Liver (tissue), 9 donors: Measurements from ENCODE around the gene BAIAP3. TPM values are rescaled to one million over a fixed set of nuclear protein-coding genes. Genes with fewer than 3 reads are reported as not detected.

Experiments
- DNase-seq: peaks from one replicate; pipeline ENCODE4 v3.0.0-alpha.2; 2017; ENCODE audit warnings: low spot score
- H3K27ac ChIP-seq, 2 donors: one replicate each; pipeline ENCODE4 v1.7.0; 2013; ENCODE audit warnings: inconsistent platforms in 2 of 2, low read length in 2 of 2, control low read depth in 1 of 2, low read depth in 1 of 2, mild to moderate bottlenecking in 1 of 2
- H3K27me3 ChIP-seq, 4 donors: one replicate each; pipeline versions ENCODE4 v1.6.1 to v1.7.0; 2013; ENCODE audit warnings: low read length in 3 of 4, inconsistent platforms in 1 of 4, mild to moderate bottlenecking in 1 of 4, moderate library complexity in 1 of 4; ENCODE audit not compliant: control insufficient read depth in 4 of 4, insufficient read depth in 4 of 4
- H3K36me3 ChIP-seq, 4 donors: one replicate each; pipeline versions ENCODE4 v1.6.1 to v1.7.0; 2013; ENCODE audit warnings: low read length in 3 of 4, mild to moderate bottlenecking in 3 of 4, low read depth in 1 of 4, moderate library complexity in 1 of 4; ENCODE audit not compliant: control insufficient read depth in 4 of 4, insufficient read depth in 3 of 4
- H3K4me1 ChIP-seq, 4 donors: one replicate each; pipeline versions ENCODE4 v1.6.1 to v1.7.0; 2013; ENCODE audit warnings: low read length in 3 of 4, mild to moderate bottlenecking in 3 of 4, moderate library complexity in 1 of 4; ENCODE audit not compliant: control insufficient read depth in 4 of 4, insufficient read depth in 4 of 4
- H3K4me3 ChIP-seq, 3 donors: one replicate each; pipeline versions ENCODE4 v1.6.1 to v1.7.0; 2013; ENCODE audit warnings: low read length in 3 of 3, control low read depth in 1 of 3, low read depth in 1 of 3, mild to moderate bottlenecking in 1 of 3
- H3K9ac ChIP-seq, 2 donors: one replicate each; pipeline ENCODE4 v1.7.0; 2013; ENCODE audit warnings: low read length in 2 of 2, mild to moderate bottlenecking in 2 of 2, moderate library complexity in 2 of 2, control low read depth in 1 of 2, low read depth in 1 of 2
- H3K9me3 ChIP-seq, 4 donors: one replicate each; pipeline versions ENCODE4 v1.6.1 to v1.7.0; 2013; ENCODE audit warnings: low read length in 3 of 4; ENCODE audit not compliant: control insufficient read depth in 4 of 4
- EGR1 ChIP-seq, 2 donors: IDR thresholded peaks; 2 replicates each; pipeline ENCODE4 v1.6.1; 2016 to 2018; ENCODE audit warnings: antibody characterized with exemption in 2 of 2, low read depth in 2 of 2
- FOXA1 ChIP-seq: IDR thresholded peaks from 2 replicates; pipeline ENCODE4 v1.6.1; 2016; ENCODE audit warnings: antibody characterized with exemption
- FOXA2 ChIP-seq: IDR thresholded peaks from 2 replicates; pipeline ENCODE4 v1.6.1; 2016; ENCODE audit warnings: antibody characterized with exemption
- GABPA ChIP-seq, 2 donors: IDR thresholded peaks in 1 of 2; conservative IDR thresholded peaks in 1 of 2; 2 replicates each; pipeline ENCODE4 v1.6.1; 2016; ENCODE audit warnings: antibody characterized with exemption in 2 of 2, mild to moderate bottlenecking in 1 of 2, moderate library complexity in 1 of 2
- HNF4A ChIP-seq, 2 donors: conservative IDR thresholded peaks; 2 replicates each; pipeline ENCODE4 v1.6.1; 2016; ENCODE audit warnings: antibody characterized with exemption in 2 of 2, mild to moderate bottlenecking in 2 of 2
- HNF4G ChIP-seq: IDR thresholded peaks from 2 replicates; pipeline ENCODE4 v1.6.1; 2016; ENCODE audit warnings: antibody characterized with exemption
- NR2F2 ChIP-seq: IDR thresholded peaks from 2 replicates; pipeline ENCODE4 v1.6.1; 2016; ENCODE audit warnings: antibody characterized with exemption
- RAD21 ChIP-seq, 2 donors: IDR thresholded peaks; 2 replicates each; pipeline ENCODE4 v1.6.1; 2016; ENCODE audit warnings: antibody characterized with exemption in 2 of 2, mild to moderate bottlenecking in 2 of 2
- RXRA ChIP-seq, 2 donors: IDR thresholded peaks; 2 replicates each; pipeline ENCODE4 v1.6.1; 2017 to 2018; ENCODE audit warnings: antibody characterized with exemption in 2 of 2, mild to moderate bottlenecking in 1 of 2
- SP1 ChIP-seq: IDR thresholded peaks from 2 replicates; pipeline ENCODE4 v1.6.1; 2018; ENCODE audit warnings: antibody characterized with exemption, mild to moderate bottlenecking
- TAF1 ChIP-seq: conservative IDR thresholded peaks from 2 replicates; pipeline ENCODE4 v1.6.1; 2016; ENCODE audit warnings: antibody characterized with exemption, mild to moderate bottlenecking
- YY1 ChIP-seq: IDR thresholded peaks from 2 replicates; pipeline ENCODE4 v1.6.1; 2016; ENCODE audit warnings: antibody characterized with exemption, mild to moderate bottlenecking
- WGBS: extraction: QIAGEN DNeasy Blood & Tissue Kit; methylation state at CpG from one replicate; pipeline ENCODE4 v1.1.7; 2013; 5-methylcytosine and 5-hydroxymethylcytosine counted together
- polyA plus RNA-seq, 2 donors: library from polyadenylated mRNA; stranded (reverse) in 1 of 2; unstranded in 1 of 2; fragments of 200-250 nt in 1 of 2; fragments of >200 nt in 1 of 2; fragmentation: Nextera tagmentation in 1 of 2; extraction: Ambion mirVana in 1 of 2; gene quantifications; one replicate each; pipeline versions ENCODE4 v1.2.1 to v1.2.3, GENCODE V29; 2013 to 2015
- total RNA-seq, 2 donors: library from RNA; depleted of rRNA; stranded (reverse); fragments of >200 nt; gene quantifications; one replicate each; pipeline ENCODE4 v1.2.3, GENCODE V29; 2014
- TF ChIP-seq, protein P1 (sequence below): IDR thresholded peaks from 2 replicates; pipeline ENCODE4 v1.6.1; 2016; ENCODE audit warnings: antibody characterized with exemption
- TF ChIP-seq, protein P2 (sequence below): IDR thresholded peaks from 2 replicates; pipeline ENCODE4 v1.6.1; 2016; ENCODE audit warnings: antibody characterized with exemption
- TF ChIP-seq, protein P3 (sequence below): IDR thresholded peaks from 2 replicates; pipeline ENCODE4 v1.6.1; 2016; ENCODE audit warnings: antibody characterized with exemption, mild to moderate bottlenecking
- TF ChIP-seq, protein P4 (sequence below): fragments of 150-350 bp; IDR thresholded peaks from 2 replicates; pipeline ENCODE4 v1.5.1; 2017; ENCODE audit warnings: improper control_type of control experiment, low read depth, low read length; ENCODE audit not compliant: missing input control
- donor health status: healthy.
- donor health status: healthy.
- donor health status: healthy.
- donor health status: healthy.
- donor health status: healthy.

The BAIAP3 gene
- total and polyA plus RNA-seq, 4 donors: 1.6 to 3.8 (median 2.6) TPM

DNA sequence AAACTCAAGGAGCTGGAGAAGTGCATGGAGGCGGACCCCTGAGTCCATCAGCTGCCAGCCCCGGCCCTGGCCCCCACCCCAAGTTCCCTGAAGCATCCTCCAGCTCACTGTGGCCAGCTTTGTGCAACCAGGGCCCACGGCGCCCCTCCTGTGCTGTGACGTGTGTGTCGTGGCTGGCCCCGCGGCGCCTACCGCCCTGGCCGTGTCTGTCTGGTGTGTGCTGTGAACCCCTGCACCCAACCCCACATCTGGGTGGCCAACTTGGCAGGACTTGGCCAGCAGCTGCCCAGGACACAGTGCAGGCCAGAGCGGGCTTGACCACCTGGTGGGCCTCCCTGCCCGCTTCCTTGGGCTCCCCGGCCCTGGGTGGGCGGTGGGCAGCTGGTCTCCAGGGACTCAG lies 15.0 kb downstream of the BAIAP3 start (continued):
- TF ChIP-seq, protein P1, sequence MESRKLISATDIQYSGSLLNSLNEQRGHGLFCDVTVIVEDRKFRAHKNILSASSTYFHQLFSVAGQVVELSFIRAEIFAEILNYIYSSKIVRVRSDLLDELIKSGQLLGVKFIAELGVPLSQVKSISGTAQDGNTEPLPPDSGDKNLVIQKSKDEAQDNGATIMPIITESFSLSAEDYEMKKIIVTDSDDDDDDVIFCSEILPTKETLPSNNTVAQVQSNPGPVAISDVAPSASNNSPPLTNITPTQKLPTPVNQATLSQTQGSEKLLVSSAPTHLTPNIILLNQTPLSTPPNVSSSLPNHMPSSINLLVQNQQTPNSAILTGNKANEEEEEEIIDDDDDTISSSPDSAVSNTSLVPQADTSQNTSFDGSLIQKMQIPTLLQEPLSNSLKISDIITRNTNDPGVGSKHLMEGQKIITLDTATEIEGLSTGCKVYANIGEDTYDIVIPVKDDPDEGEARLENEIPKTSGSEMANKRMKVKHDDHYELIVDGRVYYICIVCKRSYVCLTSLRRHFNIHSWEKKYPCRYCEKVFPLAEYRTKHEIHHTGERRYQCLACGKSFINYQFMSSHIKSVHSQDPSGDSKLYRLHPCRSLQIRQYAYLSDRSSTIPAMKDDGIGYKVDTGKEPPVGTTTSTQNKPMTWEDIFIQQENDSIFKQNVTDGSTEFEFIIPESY: no peak
- no peak for TF ChIP-seq GABPA (IDR thresholded peaks at IDR 0.05 in 1 of 2, conservative IDR thresholded peaks at IDR 0.05 in 1 of 2)
- TF ChIP-seq HNF4A (conservative IDR thresholded peaks at IDR 0.05): no peak
- TF ChIP-seq, protein P2, sequence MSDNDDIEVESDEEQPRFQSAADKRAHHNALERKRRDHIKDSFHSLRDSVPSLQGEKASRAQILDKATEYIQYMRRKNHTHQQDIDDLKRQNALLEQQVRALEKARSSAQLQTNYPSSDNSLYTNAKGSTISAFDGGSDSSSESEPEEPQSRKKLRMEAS: no peak
- no peak for TF ChIP-seq RAD21 (IDR thresholded peaks at IDR 0.05)
- no peak for TF ChIP-seq RXRA (IDR thresholded peaks at IDR 0.05)

DNA sequence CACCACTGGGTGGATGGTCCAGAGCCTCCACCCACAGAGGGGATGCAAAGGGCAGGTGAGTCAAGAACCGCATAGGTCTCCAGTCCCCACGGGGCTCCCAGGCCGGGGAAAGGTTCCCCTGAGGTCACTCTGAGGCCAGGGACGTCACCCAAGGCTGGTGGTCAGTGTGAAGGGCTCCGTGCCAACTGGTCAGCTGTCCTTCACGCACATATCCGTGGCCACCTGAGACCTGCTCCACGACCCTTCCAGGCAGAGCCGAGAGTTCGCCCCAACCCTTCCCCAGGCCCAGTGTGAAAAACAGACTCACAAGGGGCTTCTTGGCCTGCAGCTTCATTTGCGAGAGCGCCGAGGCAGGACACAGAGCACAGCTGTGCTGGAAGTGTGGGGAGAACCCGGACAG lies 15.5 kb downstream of the BAIAP3 start:
- Histone ChIP-seq H3K36me3 (peaks cover 3 to 14% (median 6%) of the 10 kb centered on the region in 4 donors), H3K4me3 (no peak overlapping the region), H3K27me3 (no peaks in the 10 kb centered on the region), H3K9me3 (no peaks in the 10 kb centered on the region), H3K9ac (no peak overlapping the region), H3K4me1 (peaks cover 8 to 43% (median 33%) of the 10 kb centered on the region in 4 donors), H3K27ac (no peak overlapping the region)
- no peak for DNase-seq
- TF ChIP-seq, protein P2: no peak
- TF ChIP-seq NR2F2: no peak
- TF ChIP-seq YY1: no peak
- no peak for TF ChIP-seq RXRA (IDR thresholded peaks at IDR 0.05)
- TF ChIP-seq EGR1 (IDR thresholded peaks at IDR 0.05; ENCODE audit: low read depth in 2 of 2): no peak
- TF ChIP-seq TAF1: no peak
- TF ChIP-seq, protein P3, sequence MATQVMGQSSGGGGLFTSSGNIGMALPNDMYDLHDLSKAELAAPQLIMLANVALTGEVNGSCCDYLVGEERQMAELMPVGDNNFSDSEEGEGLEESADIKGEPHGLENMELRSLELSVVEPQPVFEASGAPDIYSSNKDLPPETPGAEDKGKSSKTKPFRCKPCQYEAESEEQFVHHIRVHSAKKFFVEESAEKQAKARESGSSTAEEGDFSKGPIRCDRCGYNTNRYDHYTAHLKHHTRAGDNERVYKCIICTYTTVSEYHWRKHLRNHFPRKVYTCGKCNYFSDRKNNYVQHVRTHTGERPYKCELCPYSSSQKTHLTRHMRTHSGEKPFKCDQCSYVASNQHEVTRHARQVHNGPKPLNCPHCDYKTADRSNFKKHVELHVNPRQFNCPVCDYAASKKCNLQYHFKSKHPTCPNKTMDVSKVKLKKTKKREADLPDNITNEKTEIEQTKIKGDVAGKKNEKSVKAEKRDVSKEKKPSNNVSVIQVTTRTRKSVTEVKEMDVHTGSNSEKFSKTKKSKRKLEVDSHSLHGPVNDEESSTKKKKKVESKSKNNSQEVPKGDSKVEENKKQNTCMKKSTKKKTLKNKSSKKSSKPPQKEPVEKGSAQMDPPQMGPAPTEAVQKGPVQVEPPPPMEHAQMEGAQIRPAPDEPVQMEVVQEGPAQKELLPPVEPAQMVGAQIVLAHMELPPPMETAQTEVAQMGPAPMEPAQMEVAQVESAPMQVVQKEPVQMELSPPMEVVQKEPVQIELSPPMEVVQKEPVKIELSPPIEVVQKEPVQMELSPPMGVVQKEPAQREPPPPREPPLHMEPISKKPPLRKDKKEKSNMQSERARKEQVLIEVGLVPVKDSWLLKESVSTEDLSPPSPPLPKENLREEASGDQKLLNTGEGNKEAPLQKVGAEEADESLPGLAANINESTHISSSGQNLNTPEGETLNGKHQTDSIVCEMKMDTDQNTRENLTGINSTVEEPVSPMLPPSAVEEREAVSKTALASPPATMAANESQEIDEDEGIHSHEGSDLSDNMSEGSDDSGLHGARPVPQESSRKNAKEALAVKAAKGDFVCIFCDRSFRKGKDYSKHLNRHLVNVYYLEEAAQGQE: no peak
- no peak for TF ChIP-seq FOXA1
- TF ChIP-seq, protein P1: no peak
- 84% methylated on average over 14 of the region's 14 CpGs for WGBS

DNA sequence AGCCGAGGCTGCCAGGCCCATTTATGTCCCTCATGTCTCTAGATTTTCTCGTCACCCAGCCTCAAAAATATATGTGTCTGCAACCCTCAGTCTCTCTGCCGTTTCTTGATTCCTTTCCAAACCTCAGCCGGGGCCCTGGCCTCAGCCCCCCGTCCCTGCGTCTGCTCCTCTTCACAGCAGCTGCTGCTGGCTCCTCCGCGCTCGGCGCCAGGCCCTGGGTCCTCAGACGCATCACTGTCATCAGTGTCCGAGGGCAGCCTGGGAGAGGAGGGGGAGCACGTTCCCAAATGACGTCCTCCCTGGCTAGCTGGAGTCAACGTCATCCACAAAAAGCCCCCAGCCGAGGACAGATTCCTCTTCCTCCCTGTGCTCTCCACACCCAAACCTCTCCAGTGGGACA lies 15.9 kb downstream of the BAIAP3 start:
- Histone ChIP-seq H3K4me1 (peaks cover 6 to 42% (median 33%) of the 10 kb centered on the region in 4 donors), H3K36me3 (peaks cover 3 to 14% (median 6%) of the 10 kb centered on the region in 4 donors), H3K27ac (no peak overlapping the region), H3K9me3 (no peaks in the 10 kb centered on the region), H3K9ac (no peak overlapping the region), H3K4me3 (no peak overlapping the region), H3K27me3 (no peaks in the 10 kb centered on the region)
- 91% methylated on average over 16 of the region's 16 CpGs for WGBS
- DNase-seq: no peak
- TF ChIP-seq SP1: no peak
- TF ChIP-seq HNF4G: no peak
- TF ChIP-seq FOXA1: no peak
- TF ChIP-seq, protein P1: no peak
- TF ChIP-seq NR2F2: no peak
- TF ChIP-seq FOXA2: no peak
- TF ChIP-seq, protein P4, sequence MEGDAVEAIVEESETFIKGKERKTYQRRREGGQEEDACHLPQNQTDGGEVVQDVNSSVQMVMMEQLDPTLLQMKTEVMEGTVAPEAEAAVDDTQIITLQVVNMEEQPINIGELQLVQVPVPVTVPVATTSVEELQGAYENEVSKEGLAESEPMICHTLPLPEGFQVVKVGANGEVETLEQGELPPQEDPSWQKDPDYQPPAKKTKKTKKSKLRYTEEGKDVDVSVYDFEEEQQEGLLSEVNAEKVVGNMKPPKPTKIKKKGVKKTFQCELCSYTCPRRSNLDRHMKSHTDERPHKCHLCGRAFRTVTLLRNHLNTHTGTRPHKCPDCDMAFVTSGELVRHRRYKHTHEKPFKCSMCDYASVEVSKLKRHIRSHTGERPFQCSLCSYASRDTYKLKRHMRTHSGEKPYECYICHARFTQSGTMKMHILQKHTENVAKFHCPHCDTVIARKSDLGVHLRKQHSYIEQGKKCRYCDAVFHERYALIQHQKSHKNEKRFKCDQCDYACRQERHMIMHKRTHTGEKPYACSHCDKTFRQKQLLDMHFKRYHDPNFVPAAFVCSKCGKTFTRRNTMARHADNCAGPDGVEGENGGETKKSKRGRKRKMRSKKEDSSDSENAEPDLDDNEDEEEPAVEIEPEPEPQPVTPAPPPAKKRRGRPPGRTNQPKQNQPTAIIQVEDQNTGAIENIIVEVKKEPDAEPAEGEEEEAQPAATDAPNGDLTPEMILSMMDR: no peak
- no peak for TF ChIP-seq RXRA (IDR thresholded peaks at IDR 0.05)
